ENCODE results near the gene NT5E. TPM values are rescaled to one million over a fixed set of nuclear protein-coding genes. Genes with fewer than 3 reads are reported as not detected.

Gene NT5E
- polyA plus RNA-seq, 1 of the 3 experiments (the other 2 are of a cell fraction), result 443 TPM

DNA sequence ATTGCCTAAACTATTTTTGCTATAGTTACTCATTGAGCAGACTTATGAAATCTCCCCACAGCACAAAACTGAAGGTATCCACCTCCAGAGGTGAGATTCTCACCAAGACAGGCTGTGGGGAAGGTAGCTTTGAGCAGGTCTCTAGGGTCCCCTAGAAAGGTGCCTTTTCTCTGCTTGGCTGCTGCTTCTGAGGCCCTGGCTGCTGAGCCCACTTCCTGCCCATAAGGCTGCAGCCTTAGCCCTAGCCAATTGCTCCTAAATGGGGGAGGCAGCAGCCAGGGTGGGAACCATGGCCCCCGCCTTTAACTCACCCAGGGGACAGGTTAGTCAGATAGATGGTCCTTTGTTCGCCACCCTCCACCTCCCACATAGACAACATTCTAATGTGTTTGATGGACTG is 3.6 kb downstream of the NT5E start:
- H4K20me1 ChIP-seq (ENCODE audit: insufficient read depth), result peaks cover 20% of the 10 kb centered on the region; the same call in 1 of the 2 replicates
- peak overlapping the region; percentile 92 for H3K4me2 ChIP-seq
- peak overlapping the region; percentile 99 for H3K9ac ChIP-seq
- H3K9me3 ChIP-seq, result no peaks in the 10 kb centered on the region
- no peak overlapping the region for H2AFZ ChIP-seq (ENCODE audit: low read depth)
- peaks cover 66% of the 10 kb centered on the region for H3F3A ChIP-seq (replicated peaks; ENCODE audit: insufficient read depth)
- no peak for DNase-seq
- 77% methylated on average over 2 of the region's 2 CpGs for WGBS (ENCODE audit: low lambda C conversion rate)
- no peaks in the 10 kb centered on the region for H3K27me3 ChIP-seq (ENCODE audit: insufficient read depth)
- H3K36me3 ChIP-seq (replicated peaks in 1 of 2; ENCODE audit: control insufficient read depth in 1 of 2, insufficient read depth in 2 of 2, low read length in 1 of 2), result peaks cover 17 to 36% of the 10 kb centered on the region in 2 experiments
- H3K4me1 ChIP-seq (ENCODE audit: control insufficient read depth in 1 of 2, insufficient read depth in 2 of 2, low read depth in 1 of 2, low read length in 1 of 2), result peaks cover 10 to 30% of the 10 kb centered on the region in 2 experiments
- peak overlapping the region; percentile 22 to 100; a peak in 3 of 4 replicates for H3K27ac ChIP-seq (ENCODE audit: low read depth in 2 of 2, low read length in 1 of 2)
- TF ChIP-seq, protein P1, sequence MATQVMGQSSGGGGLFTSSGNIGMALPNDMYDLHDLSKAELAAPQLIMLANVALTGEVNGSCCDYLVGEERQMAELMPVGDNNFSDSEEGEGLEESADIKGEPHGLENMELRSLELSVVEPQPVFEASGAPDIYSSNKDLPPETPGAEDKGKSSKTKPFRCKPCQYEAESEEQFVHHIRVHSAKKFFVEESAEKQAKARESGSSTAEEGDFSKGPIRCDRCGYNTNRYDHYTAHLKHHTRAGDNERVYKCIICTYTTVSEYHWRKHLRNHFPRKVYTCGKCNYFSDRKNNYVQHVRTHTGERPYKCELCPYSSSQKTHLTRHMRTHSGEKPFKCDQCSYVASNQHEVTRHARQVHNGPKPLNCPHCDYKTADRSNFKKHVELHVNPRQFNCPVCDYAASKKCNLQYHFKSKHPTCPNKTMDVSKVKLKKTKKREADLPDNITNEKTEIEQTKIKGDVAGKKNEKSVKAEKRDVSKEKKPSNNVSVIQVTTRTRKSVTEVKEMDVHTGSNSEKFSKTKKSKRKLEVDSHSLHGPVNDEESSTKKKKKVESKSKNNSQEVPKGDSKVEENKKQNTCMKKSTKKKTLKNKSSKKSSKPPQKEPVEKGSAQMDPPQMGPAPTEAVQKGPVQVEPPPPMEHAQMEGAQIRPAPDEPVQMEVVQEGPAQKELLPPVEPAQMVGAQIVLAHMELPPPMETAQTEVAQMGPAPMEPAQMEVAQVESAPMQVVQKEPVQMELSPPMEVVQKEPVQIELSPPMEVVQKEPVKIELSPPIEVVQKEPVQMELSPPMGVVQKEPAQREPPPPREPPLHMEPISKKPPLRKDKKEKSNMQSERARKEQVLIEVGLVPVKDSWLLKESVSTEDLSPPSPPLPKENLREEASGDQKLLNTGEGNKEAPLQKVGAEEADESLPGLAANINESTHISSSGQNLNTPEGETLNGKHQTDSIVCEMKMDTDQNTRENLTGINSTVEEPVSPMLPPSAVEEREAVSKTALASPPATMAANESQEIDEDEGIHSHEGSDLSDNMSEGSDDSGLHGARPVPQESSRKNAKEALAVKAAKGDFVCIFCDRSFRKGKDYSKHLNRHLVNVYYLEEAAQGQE (IDR thresholded peaks at IDR 0.05; ENCODE audit: low read depth, low read length), result no peak
- TF ChIP-seq, protein P2, sequence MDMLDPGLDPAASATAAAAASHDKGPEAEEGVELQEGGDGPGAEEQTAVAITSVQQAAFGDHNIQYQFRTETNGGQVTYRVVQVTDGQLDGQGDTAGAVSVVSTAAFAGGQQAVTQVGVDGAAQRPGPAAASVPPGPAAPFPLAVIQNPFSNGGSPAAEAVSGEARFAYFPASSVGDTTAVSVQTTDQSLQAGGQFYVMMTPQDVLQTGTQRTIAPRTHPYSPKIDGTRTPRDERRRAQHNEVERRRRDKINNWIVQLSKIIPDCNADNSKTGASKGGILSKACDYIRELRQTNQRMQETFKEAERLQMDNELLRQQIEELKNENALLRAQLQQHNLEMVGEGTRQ (IDR thresholded peaks at IDR 0.05; ENCODE audit: borderline replicate concordance, low read depth, low read length), result no peak
- TF ChIP-seq NFIC (IDR thresholded peaks at IDR 0.05; ENCODE audit: borderline replicate concordance) (no peak), TEAD4 (IDR thresholded peaks at IDR 0.05; ENCODE audit: borderline replicate concordance, insufficient read depth) (no peak)
- peak overlapping the region; percentile 81 to 87; a peak in 3 of 4 replicates for H3K4me3 ChIP-seq (ENCODE audit: low read depth in 2 of 2, low read length in 1 of 2)
- H3K9me2 ChIP-seq, result no peaks in the 10 kb centered on the region
- peaks cover 100% of the 10 kb centered on the region for H3K79me2 ChIP-seq (ENCODE audit: insufficient read depth)
- POLR2A ChIA-PET, result no interaction called here
- CTCF ChIA-PET, result no interaction called here

DNA sequence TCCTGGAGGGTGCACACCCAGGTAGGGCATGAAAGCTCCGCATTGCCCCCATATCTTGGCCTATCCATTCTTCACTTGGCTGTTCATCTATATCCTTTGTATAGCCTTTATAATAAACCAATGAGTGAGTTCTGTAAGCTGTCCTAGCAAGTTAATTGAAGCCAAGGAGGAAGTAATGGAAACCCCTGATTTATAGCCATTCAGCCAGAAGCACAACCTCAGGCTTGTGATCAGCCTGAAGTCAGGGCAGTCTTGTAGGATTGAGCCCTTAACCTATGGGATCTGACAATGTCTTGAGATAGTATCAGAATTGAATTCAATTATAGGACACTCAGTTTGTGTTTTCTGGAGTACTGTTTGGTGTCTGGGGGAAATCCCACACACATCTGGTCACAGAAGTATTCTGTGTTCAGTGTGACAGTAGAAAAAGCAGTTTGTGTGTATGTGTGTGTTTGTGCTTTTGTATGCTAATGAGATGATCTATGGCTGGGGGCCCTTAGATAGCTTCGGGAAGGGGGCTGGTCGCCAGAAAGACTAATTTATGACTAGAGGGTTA is 5.7 kb downstream of the NT5E start:
- TF ChIP-seq ELF1 (IDR thresholded peaks at IDR 0.05) (no peak), FOXM1 (IDR thresholded peaks at IDR 0.05; ENCODE audit: low read depth) (no peak), TEAD4 (IDR thresholded peaks at IDR 0.05; ENCODE audit: borderline replicate concordance, insufficient read depth) (0 out of 2 replicates have a peak, but pooled peaks have one; percentile 22), PBX3 (IDR thresholded peaks at IDR 0.05) (peak; percentile 33; the same call in 1 of the 2 replicates)
- CTCF ChIA-PET, result interaction anchor here (0.7 to 1.8 kb wide), 5 partner anchors 12 to 132 kb away, joined by 3 to 9 read pairs (median 3); no protein-coding TSS in a partner anchor
- Histone ChIP-seq H3K9me2 (no peaks in the 10 kb centered on the region), H4K20me1 (ENCODE audit: insufficient read depth) (peaks cover 20% of the 10 kb centered on the region; the same call in 1 of the 2 replicates), H3F3A (replicated peaks; ENCODE audit: insufficient read depth) (peaks cover 80% of the 10 kb centered on the region), H2AFZ (ENCODE audit: low read depth) (no peak overlapping the region), H3K27ac (ENCODE audit: low read depth in 2 of 2, low read length in 1 of 2) (peak overlapping the region; percentile 25 to 100; a peak in 3 of 4 replicates), H3K27me3 (ENCODE audit: insufficient read depth) (no peaks in the 10 kb centered on the region), H3K4me2 (peak overlapping the region; percentile 92), H3K79me2 (ENCODE audit: insufficient read depth) (peaks cover 97% of the 10 kb centered on the region), H3K9ac (no peak overlapping the region; the same call in 1 of the 2 replicates), H3K36me3 (replicated peaks in 1 of 2; ENCODE audit: control insufficient read depth in 1 of 2, insufficient read depth in 2 of 2, low read length in 1 of 2) (peaks cover 17 to 38% of the 10 kb centered on the region in 2 experiments), H3K4me3 (ENCODE audit: low read depth in 2 of 2, low read length in 1 of 2) (peak overlapping the region in 1 of 2 experiments; percentile 87; a peak in 2 of 4 replicates), H3K4me1 (ENCODE audit: control insufficient read depth in 1 of 2, insufficient read depth in 2 of 2, low read depth in 1 of 2, low read length in 1 of 2) (peaks cover 8 to 48% of the 10 kb centered on the region in 2 experiments), H3K9me3 (no peaks in the 10 kb centered on the region)
- WGBS (ENCODE audit: low lambda C conversion rate), result 37% methylated on average over 3 of the region's 3 CpGs
- POLR2A ChIA-PET, result no interaction called here
- no peak for DNase-seq
